Suprapubic skin (tissue), 4 donors: ENCODE data around the gene UBC. TPM values are rescaled to one million over a fixed set of nuclear protein-coding genes. Genes with fewer than 3 reads are reported as not detected.

Experiments used
- DNase-seq, 2 donors: peaks; one replicate each; pipeline ENCODE4 v3.0.0-alpha.2; 2019; ENCODE audit warnings: low spot score in 2 of 2
- H3K27ac ChIP-seq: fragments of 200-600 bp; sonication (generic); one replicate; pipeline ENCODE4 v1.5.1; 2019
- H3K27me3 ChIP-seq: fragments of 200-600 bp; sonication (generic); one replicate; pipeline ENCODE4 v1.5.1; 2019
- H3K36me3 ChIP-seq: fragments of 200-600 bp; sonication (generic); one replicate; pipeline ENCODE4 v1.5.1; 2019
- H3K4me1 ChIP-seq: fragments of 200-600 bp; sonication (generic); one replicate; pipeline ENCODE4 v1.5.1; 2019
- H3K4me3 ChIP-seq: fragments of 200-600 bp; sonication (generic); one replicate; pipeline ENCODE4 v1.5.1; 2019; ENCODE audit warnings: mild to moderate bottlenecking
- H3K9me3 ChIP-seq: fragments of 200-600 bp; sonication (generic); one replicate; pipeline ENCODE4 v1.5.1; 2019
- CTCF ChIP-seq, 2 donors: fragments of 200-600 bp in 1 of 2; fragments of 450-650 bp in 1 of 2; sonication (generic) in 1 of 2; IDR thresholded peaks; one replicate each; pipeline ENCODE4 v1.5.1; 2016 to 2019; ENCODE audit warnings: antibody characterized with exemption in 2 of 2, mild to moderate bottlenecking in 1 of 2, moderate library complexity in 1 of 2
- EP300 ChIP-seq: sonication (generic); formaldehyde crosslinking; IDR thresholded peaks from one replicate; pipeline ENCODE4 v1.6.1; 2017; ENCODE audit warnings: antibody characterized with exemption
- POLR2A ChIP-seq, 2 donors: fragments of 450-650 bp; IDR thresholded peaks; one replicate each; pipeline ENCODE4 v1.6.1; 2017; ENCODE audit warnings: antibody characterized with exemption in 2 of 2, mild to moderate bottlenecking in 2 of 2, moderate library complexity in 2 of 2
- POLR2AphosphoS5 ChIP-seq, 3 donors: sonication (generic); formaldehyde crosslinking; IDR thresholded peaks; one replicate each; pipeline ENCODE4 v1.6.1; 2017; ENCODE audit warnings: antibody characterized with exemption in 3 of 3
- WGBS: methylation state at CpG from one replicate; pipeline ENCODE4 v1.1.5; 2018; 5-methylcytosine and 5-hydroxymethylcytosine counted together
- total RNA-seq, 4 donors: library from RNA; depleted of rRNA; stranded (reverse); fragments of >200 nt; gene quantifications; one replicate each; pipeline ENCODE4 v1.1.0, GENCODE V29; 2016

UBC gene
- total RNA-seq, 4 donors from 2014 or later: 1,287 to 1,717 (median 1,373) TPM

- no peak overlapping the region for H3K4me3 ChIP-seq
- H3K9me3 ChIP-seq: no peaks in the 10 kb centered on the region
- no peaks in the 10 kb centered on the region for H3K36me3 ChIP-seq
- WGBS: 63% methylated on average over 6 of the region's 6 CpGs
- no peaks in the 10 kb centered on the region for H3K27me3 ChIP-seq
- peaks cover 25% of the 10 kb centered on the region for H3K4me1 ChIP-seq
- DNase-seq: no peak
- no peak overlapping the region for H3K27ac ChIP-seq
- TF ChIP-seq POLR2AphosphoS5 (IDR thresholded peaks at IDR 0.05) (no peak), CTCF (IDR thresholded peaks at IDR 0.05) (no peak), POLR2A (IDR thresholded peaks at IDR 0.05) (no peak)
Observed at GRCh38 chr12:124867401-124867930, 47.0 kb downstream of the UBC start.

DNA sequence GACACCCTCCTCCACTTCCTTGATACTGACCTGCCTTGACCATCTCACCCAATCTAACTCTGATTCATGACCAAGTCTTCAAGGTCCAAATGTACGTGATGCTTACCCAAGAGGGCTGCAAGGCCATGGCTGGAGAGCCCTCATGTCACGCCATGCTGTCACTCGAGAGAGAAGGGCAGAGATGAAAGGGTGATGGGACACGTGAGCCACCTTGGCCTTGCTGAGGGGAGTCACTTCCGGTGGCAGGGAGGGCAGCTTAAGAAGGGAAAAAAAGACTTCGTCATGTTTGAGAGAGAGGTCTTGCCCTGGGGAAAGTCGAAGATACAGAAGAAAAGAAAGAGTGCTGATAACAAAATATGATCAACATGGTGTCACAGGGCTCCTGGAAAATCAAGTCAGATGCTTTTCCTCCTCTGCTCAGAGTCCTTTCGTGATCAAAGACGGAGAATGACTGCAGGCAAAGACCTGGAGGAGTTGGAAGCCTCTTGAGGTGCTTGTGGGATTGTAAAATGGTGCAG is 47.5 kb downstream of the UBC start:
- no peak for TF ChIP-seq CTCF (IDR thresholded peaks at IDR 0.05)
- TF ChIP-seq POLR2A (IDR thresholded peaks at IDR 0.05): no peak
- TF ChIP-seq POLR2AphosphoS5 (IDR thresholded peaks at IDR 0.05): no peak
- TF ChIP-seq EP300: no peak
- 87% methylated on average over 9 of the region's 9 CpGs for WGBS
- Histone ChIP-seq H3K4me1 (peaks cover 28% of the 10 kb centered on the region), H3K9me3 (no peaks in the 10 kb centered on the region), H3K36me3 (no peaks in the 10 kb centered on the region), H3K27ac (no peak overlapping the region), H3K4me3 (no peak overlapping the region), H3K27me3 (no peaks in the 10 kb centered on the region)
- DNase-seq: no peak

GRCh38 chr12:124866195-124866882 is 48.1 kb downstream of the UBC start:
- TF ChIP-seq CTCF (IDR thresholded peaks at IDR 0.05) (no peak), POLR2AphosphoS5 (IDR thresholded peaks at IDR 0.05) (no peak), EP300 (no peak), POLR2A (IDR thresholded peaks at IDR 0.05) (no peak)
- Histone ChIP-seq H3K9me3 (no peaks in the 10 kb centered on the region), H3K36me3 (no peaks in the 10 kb centered on the region), H3K27me3 (no peaks in the 10 kb centered on the region), H3K4me1 (peaks cover 35% of the 10 kb centered on the region), H3K4me3 (no peak overlapping the region), H3K27ac (no peak overlapping the region)
- 91% methylated on average over 10 of the region's 10 CpGs for WGBS
- DNase-seq: no peak

DNA sequence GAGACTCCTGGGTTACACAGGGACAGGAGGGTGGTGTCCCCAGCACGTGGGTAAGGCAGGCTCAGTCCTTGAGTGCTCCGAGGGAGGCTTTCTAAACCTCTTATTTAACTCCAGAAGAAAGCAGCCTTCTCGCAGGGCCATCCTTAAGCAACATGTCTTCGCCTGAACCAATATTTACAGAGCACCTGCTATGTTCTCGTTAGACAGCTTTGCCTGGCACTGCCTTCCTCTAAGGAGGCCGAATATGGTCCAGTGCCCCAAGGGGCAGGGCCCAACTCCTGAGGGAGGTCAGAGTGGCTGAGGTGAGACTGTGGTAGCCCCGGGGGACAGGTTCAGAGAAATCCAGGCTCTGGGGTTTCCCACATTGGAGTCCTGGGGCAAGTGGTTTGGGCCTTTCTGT is 48.7 kb downstream of the UBC start:
- Histone ChIP-seq H3K27me3 (no peaks in the 10 kb centered on the region), H3K27ac (no peak overlapping the region), H3K9me3 (no peaks in the 10 kb centered on the region), H3K4me3 (no peak overlapping the region), H3K4me1 (peaks cover 35% of the 10 kb centered on the region), H3K36me3 (no peaks in the 10 kb centered on the region)
- no peak for DNase-seq
- WGBS: 74% methylated on average over 6 of the region's 7 CpGs
- TF ChIP-seq CTCF (IDR thresholded peaks at IDR 0.05): no peak
- no peak for TF ChIP-seq POLR2AphosphoS5 (IDR thresholded peaks at IDR 0.05)

GRCh38 chr12:124864326-124864752 is 50.1 kb downstream of the UBC start:
- H3K27ac ChIP-seq: no peak overlapping the region
- H3K27me3 ChIP-seq: no peaks in the 10 kb centered on the region
- H3K4me3 ChIP-seq: peak overlapping the region; percentile 85
- no peak for DNase-seq
- TF ChIP-seq CTCF (IDR thresholded peaks at IDR 0.05) (no peak), POLR2AphosphoS5 (IDR thresholded peaks at IDR 0.05) (no peak), POLR2A (IDR thresholded peaks at IDR 0.05) (no peak), EP300 (no peak)
- H3K9me3 ChIP-seq: no peaks in the 10 kb centered on the region
- WGBS: 90% methylated on average over 14 of the region's 14 CpGs
- H3K4me1 ChIP-seq: peaks cover 35% of the 10 kb centered on the region
- H3K36me3 ChIP-seq: no peaks in the 10 kb centered on the region
